Upper lobe of left lung (tissue), 4 donors: ENCODE data around the gene ARID1B.

ENCODE experiments used
- CTCF ChIP-seq, 6 experiments: fragments of 450-650 bp in 4 of 6; fragments of 200-600 bp in 2 of 6; sonication (generic) in 2 of 6; IDR thresholded peaks; one replicate each; pipeline ENCODE4 v1.5.1; 2016 to 2019; ENCODE audit warnings: antibody characterized with exemption in 6 of 6
- EP300 ChIP-seq, 4 donors: sonication (generic); formaldehyde crosslinking; IDR thresholded peaks; one replicate each; pipeline ENCODE4 v1.5.1; 2017; ENCODE audit warnings: antibody characterized with exemption in 4 of 4, control low read depth in 2 of 4
- POLR2A ChIP-seq, 4 donors: fragments of 450-650 bp; IDR thresholded peaks; one replicate each; pipeline ENCODE4 v1.5.1; 2016 to 2017; ENCODE audit warnings: antibody characterized with exemption in 4 of 4, mild to moderate bottlenecking in 2 of 4
- POLR2AphosphoS5 ChIP-seq, 2 donors: sonication (generic); formaldehyde crosslinking; IDR thresholded peaks; one replicate each; pipeline ENCODE4 v1.5.1; 2017; ENCODE audit warnings: antibody characterized with exemption in 2 of 2

- TF ChIP-seq CTCF (IDR thresholded peaks at IDR 0.05) (no peak), POLR2A (IDR thresholded peaks at IDR 0.05) (no peak), EP300 (IDR thresholded peaks at IDR 0.05) (no peak), POLR2AphosphoS5 (IDR thresholded peaks at IDR 0.05) (no peak)
Measured at GRCh38 chr6:157070403-157071107, 293.4 kb downstream of the ARID1B start.
